Lower leg skin (tissue), 4 donors: ENCODE data around the gene AUTS2. TPM values are rescaled to one million over a fixed set of nuclear protein-coding genes. Genes with fewer than 3 reads are reported as not detected.

ENCODE experiments used
- DNase-seq, 2 donors: peaks; one replicate each; pipeline ENCODE4 v3.0.0-alpha.2; 2019; ENCODE audit warnings: low spot score in 2 of 2
- H3K4me3 ChIP-seq: fragments of 200-600 bp; sonication (generic); 2 replicates; pipeline ENCODE4 v1.5.1; 2017; ENCODE audit warnings: mild to moderate bottlenecking, low read depth; ENCODE audit not compliant: poor library complexity, severe bottlenecking
- CTCF ChIP-seq, 3 donors: fragments of 450-650 bp; IDR thresholded peaks; one replicate each; pipeline ENCODE4 v1.5.1; 2016; ENCODE audit warnings: antibody characterized with exemption in 3 of 3, mild to moderate bottlenecking in 3 of 3, moderate library complexity in 2 of 3
- POLR2A ChIP-seq, 2 donors: fragments of 450-650 bp; IDR thresholded peaks; one replicate each; pipeline ENCODE4 v1.6.1; 2016 to 2017; ENCODE audit warnings: antibody characterized with exemption in 2 of 2, mild to moderate bottlenecking in 1 of 2, moderate library complexity in 1 of 2
- WGBS, 2 donors: methylation state at CpG; one replicate each; pipeline ENCODE4 v1.1.5; 2018; 5-methylcytosine and 5-hydroxymethylcytosine counted together
- intact Hi-C: fragments of 100-400 bp; cut with DNase I; formaldehyde crosslinking; loops from one replicate; pipeline ENCODE4 v1.15.0; 2023; ENCODE audit warnings: low total_unique reads
- total RNA-seq, 4 donors: library from RNA; depleted of rRNA; stranded (reverse); fragments of >200 nt; gene quantifications; one replicate each; pipeline ENCODE4 v1.1.0, GENCODE V29; 2016

Gene AUTS2
- total RNA-seq, 4 donors from 2014 or later: 30.8 to 41.9 (median 40.5) TPM

- H3K4me3 ChIP-seq: no peak overlapping the region
- no peak for DNase-seq
- WGBS, 2 donors: 90 to 96% methylated on average over 10 of the region's 10 CpGs
- no peak for TF ChIP-seq CTCF (IDR thresholded peaks at IDR 0.05)
- no peak for TF ChIP-seq POLR2A (IDR thresholded peaks at IDR 0.05)
- intact Hi-C loops: no loop called here
These were observed 1062.0 kb downstream of the AUTS2 start for GRCh38 chr7:70660154-70660818.

- WGBS, 2 donors: 94 to 95% methylated on average over 3 of the region's 3 CpGs
- TF ChIP-seq POLR2A (IDR thresholded peaks at IDR 0.05): no peak
- H3K4me3 ChIP-seq: no peak overlapping the region
- no peak for DNase-seq
- intact Hi-C loops: no loop called here
These were observed 1062.5 kb downstream of the AUTS2 start for GRCh38 chr7:70660819-70661191.

GRCh38 chr7:70663680-70664079 is 1065.4 kb downstream of the AUTS2 start:
- intact Hi-C loops: no loop called here
- TF ChIP-seq CTCF (IDR thresholded peaks at IDR 0.05) (no peak), POLR2A (IDR thresholded peaks at IDR 0.05) (no peak)
- 46 to 47% methylated on average over 3 of the region's 3 CpGs for WGBS, 2 donors
- no peak for DNase-seq
- no peak overlapping the region for H3K4me3 ChIP-seq

- no peak for DNase-seq
- intact Hi-C loops: no loop called here
- TF ChIP-seq POLR2A (IDR thresholded peaks at IDR 0.05) (no peak), CTCF (IDR thresholded peaks at IDR 0.05) (no peak)
- WGBS, 2 donors: 91% methylated on average over 2 of the region's 2 CpGs
- H3K4me3 ChIP-seq: no peak overlapping the region
These were observed 1067.7 kb downstream of the AUTS2 start for GRCh38 chr7:70665997-70666396.

- DNase-seq: no peak
- H3K4me3 ChIP-seq: no peak overlapping the region
- TF ChIP-seq CTCF (IDR thresholded peaks at IDR 0.05) (no peak), POLR2A (IDR thresholded peaks at IDR 0.05) (no peak)
- WGBS, 2 donors: 68 to 76% methylated on average over 2 of the region's 2 CpGs
- intact Hi-C loops: no loop called here
These were observed 1069.1 kb downstream of the AUTS2 start for GRCh38 chr7:70667406-70667805.

- 50 to 56% methylated on average over 16 of the region's 16 CpGs for WGBS, 2 donors
- intact Hi-C loops: no loop called here
- H3K4me3 ChIP-seq: no peak overlapping the region
- no peak for TF ChIP-seq CTCF (IDR thresholded peaks at IDR 0.05)
- no peak for TF ChIP-seq POLR2A (IDR thresholded peaks at IDR 0.05)
- DNase-seq: no peak
These were observed 1070.5 kb downstream of the AUTS2 start for GRCh38 chr7:70668606-70669358.
